Keratinocyte (primary cell): ENCODE data around the gene TMEM33.

ENCODE experiments used
- CTCF ChIP-seq, 3 experiments: IDR thresholded peaks in 1 of 3; conservative IDR thresholded peaks in 1 of 3; optimal IDR thresholded peaks in 1 of 3; 2 replicates in 2 of 3; 3 replicates in 1 of 3; pipeline versions ENCODE3 to v1.5.1; 2011; ENCODE audit warnings: low read length in 3 of 3, mild to moderate bottlenecking in 3 of 3, moderate library complexity in 2 of 3, control low read depth in 1 of 3, inconsistent platforms in 1 of 3; ENCODE audit not compliant: insufficient read depth in 2 of 3; ENCODE audit errors: extremely low read depth in 1 of 3
- EZH2 ChIP-seq: IDR thresholded peaks from one replicate; pipeline ENCODE4 v1.6.1; 2012; ENCODE audit warnings: inconsistent platforms, mild to moderate bottlenecking, low read length, moderate library complexity

- TF ChIP-seq CTCF (optimal IDR thresholded peaks at IDR 0.05 in 1 of 3, IDR thresholded peaks at IDR 0.05 in 1 of 3, conservative IDR thresholded peaks at IDR 0.05 in 1 of 3; ENCODE audit: extremely low read depth in 1 of 3, insufficient read depth in 2 of 3, low read length in 3 of 3) (no peak), EZH2 (no peak)
These were observed 58.0 kb downstream of the TMEM33 start for GRCh38 chr4:41992967-41993857.
